HG03175 (cell line): ENCODE measurements around the gene ZFX.

Source experiments
- ATAC-seq: cut with Tn5 transposase; IDR thresholded peaks from one replicate; pipeline ENCODE4 v1.9.1; 2021; ENCODE audit warnings: mild to moderate bottlenecking, moderate library complexity; ENCODE audit not compliant: unreplicated experiment

ZFX gene

GRCh38 chrX:24232796-24233195, 83.3 kb downstream of the ZFX start:
- no peak for ATAC-seq

GRCh38 chrX:24235084-24235710, 85.7 kb downstream of the ZFX start:
- ATAC-seq, result peak; percentile 70

- ATAC-seq, result peak; percentile 10
These were observed 92.5 kb downstream of the ZFX start for GRCh38 chrX:24241822-24242648.

GRCh38 chrX:24242649-24243175, 93.2 kb downstream of the ZFX start:
- ATAC-seq, result peak; percentile 93

- ATAC-seq, result peak; percentile 47
These were observed 93.7 kb downstream of the ZFX start for GRCh38 chrX:24243188-24243587.

- no peak for ATAC-seq
These were observed 94.2 kb downstream of the ZFX start for GRCh38 chrX:24243692-24244091.

- ATAC-seq, result no peak
These were observed 95.7 kb downstream of the ZFX start for GRCh38 chrX:24245202-24245601.

GRCh38 chrX:24248042-24248441, 98.5 kb downstream of the ZFX start:
- ATAC-seq, result no peak

GRCh38 chrX:24253030-24253429, 103.5 kb downstream of the ZFX start:
- no peak for ATAC-seq

- ATAC-seq, result no peak
These were observed 103.9 kb downstream of the ZFX start for GRCh38 chrX:24253469-24253868.

GRCh38 chrX:24257011-24257410, 107.5 kb downstream of the ZFX start:
- ATAC-seq, result no peak

GRCh38 chrX:24259544-24260240, 110.2 kb downstream of the ZFX start:
- no peak for ATAC-seq

GRCh38 chrX:24260842-24261550, 111.5 kb downstream of the ZFX start:
- peak; percentile 61 for ATAC-seq

GRCh38 chrX:24262309-24262708, 112.8 kb downstream of the ZFX start:
- no peak for ATAC-seq

- no peak for ATAC-seq
These were observed 114.9 kb downstream of the ZFX start for GRCh38 chrX:24264383-24264782.
